NK-92 (cell line): ENCODE data around the gene TMEM135.
"Not testable (repeated sequence)": the region's sequence is repeated elsewhere in the genome, so short reads cannot be mapped to it uniquely, and the experiment has no call there.

ENCODE experiments used
- DNase-seq: peaks from one replicate; lab custom pipeline; 2025; ENCODE audit not compliant: unreplicated experiment; lab: John Stamatoyannopoulos, UW

The TMEM135 gene

GRCh38 chr11:87037450-87038234 is at the start of gene TMEM135:
Gene TMEM135, plus strand, starts transcription at chr11:87037934. Its CDS starts 112 bp downstream, at chr11:87038046.
- DNase-seq, result peak; percentile 50

GRCh38 chr11:86988351-86988881 is 49.3 kb upstream of the TMEM135 start:
- no peak for DNase-seq

- no peak for DNase-seq
Measured at GRCh38 chr11:86990031-86990430, 47.7 kb upstream of the TMEM135 start.

GRCh38 chr11:86990515-86990914 is 47.2 kb upstream of the TMEM135 start:
- no peak for DNase-seq

GRCh38 chr11:86991341-86991740 is 46.4 kb upstream of the TMEM135 start:
- no peak for DNase-seq

GRCh38 chr11:86992340-86992739 is 45.4 kb upstream of the TMEM135 start:
- not testable (repeated sequence) for DNase-seq

- no peak for DNase-seq
Measured at GRCh38 chr11:86993031-86993430, 44.7 kb upstream of the TMEM135 start.

GRCh38 chr11:86996953-86997570 is 40.7 kb upstream of the TMEM135 start:
- no peak for DNase-seq

GRCh38 chr11:86999388-86999787 is 38.3 kb upstream of the TMEM135 start:
- no peak for DNase-seq

GRCh38 chr11:86999859-87000753 is 37.6 kb upstream of the TMEM135 start:
- no peak for DNase-seq

- DNase-seq, result no peak
Measured at GRCh38 chr11:87002918-87003317, 34.8 kb upstream of the TMEM135 start.

GRCh38 chr11:87004281-87004680 is 33.5 kb upstream of the TMEM135 start:
- DNase-seq, result not testable (repeated sequence)

- no peak for DNase-seq
Measured at GRCh38 chr11:87005569-87005921, 32.2 kb upstream of the TMEM135 start.

- no peak for DNase-seq
Measured at GRCh38 chr11:87006035-87006434, 31.7 kb upstream of the TMEM135 start.

GRCh38 chr11:87007963-87008362 is 29.8 kb upstream of the TMEM135 start:
- no peak for DNase-seq

GRCh38 chr11:87012089-87012488 is 25.6 kb upstream of the TMEM135 start:
- no peak for DNase-seq

GRCh38 chr11:87012673-87013072 is 25.1 kb upstream of the TMEM135 start:
- no peak for DNase-seq

GRCh38 chr11:87013912-87014825 is 23.6 kb upstream of the TMEM135 start:
- DNase-seq, result no peak

GRCh38 chr11:87015645-87016044 is 22.1 kb upstream of the TMEM135 start:
- DNase-seq, result no peak

GRCh38 chr11:87019613-87020271 is 18.0 kb upstream of the TMEM135 start:
- DNase-seq, result no peak
